GM19023 (cell line): ENCODE measurements around the gene ARRDC4.

Source experiments
- ATAC-seq: cut with Tn5 transposase; IDR thresholded peaks from one replicate; pipeline ENCODE4 v1.9.1; 2021; ENCODE audit warnings: mild to moderate bottlenecking, moderate library complexity; ENCODE audit not compliant: unreplicated experiment

The ARRDC4 gene

DNA sequence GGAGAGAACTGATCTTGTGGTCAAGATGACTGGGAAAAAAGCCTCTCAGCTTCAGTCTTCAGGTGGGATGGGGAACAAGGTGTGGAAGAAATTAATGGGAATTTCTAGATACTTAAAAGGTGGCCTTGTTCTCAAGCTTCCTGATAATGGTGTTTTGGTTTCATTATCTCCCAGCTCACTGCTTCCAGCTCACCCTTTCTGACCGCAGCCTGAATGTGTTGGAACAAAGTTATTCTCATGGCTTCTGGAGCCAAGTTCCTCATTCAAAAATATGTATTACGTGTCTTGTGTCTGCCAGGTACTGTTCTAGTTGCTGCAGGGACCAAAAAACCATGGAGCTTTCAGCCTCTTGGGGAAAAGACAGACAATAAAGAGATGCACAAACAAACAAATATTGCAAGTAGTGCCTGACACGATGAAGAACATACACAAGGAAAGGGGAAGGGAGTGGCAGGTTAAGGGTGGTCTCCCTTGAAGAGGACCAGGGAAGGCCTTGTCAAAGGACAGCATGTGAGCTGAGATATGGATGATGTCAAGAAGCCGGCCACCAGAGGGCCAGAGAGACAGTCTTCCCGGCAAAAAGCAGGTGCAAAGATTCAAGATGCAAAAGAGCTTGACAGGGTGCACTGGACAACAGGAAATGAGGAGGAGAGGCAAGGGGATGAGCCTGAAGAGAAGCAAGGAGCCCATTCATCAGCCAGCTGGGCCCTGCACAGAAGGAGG lies 35.5 kb downstream of the ARRDC4 start:
- no peak for ATAC-seq

GRCh38 chr15:97998307-97999071 lies 38.0 kb downstream of the ARRDC4 start:
- no peak for ATAC-seq

GRCh38 chr15:98000249-98001203 lies 40.0 kb downstream of the ARRDC4 start:
- ATAC-seq = no peak

GRCh38 chr15:98001663-98002194 lies 41.2 kb downstream of the ARRDC4 start:
- ATAC-seq = no peak

DNA sequence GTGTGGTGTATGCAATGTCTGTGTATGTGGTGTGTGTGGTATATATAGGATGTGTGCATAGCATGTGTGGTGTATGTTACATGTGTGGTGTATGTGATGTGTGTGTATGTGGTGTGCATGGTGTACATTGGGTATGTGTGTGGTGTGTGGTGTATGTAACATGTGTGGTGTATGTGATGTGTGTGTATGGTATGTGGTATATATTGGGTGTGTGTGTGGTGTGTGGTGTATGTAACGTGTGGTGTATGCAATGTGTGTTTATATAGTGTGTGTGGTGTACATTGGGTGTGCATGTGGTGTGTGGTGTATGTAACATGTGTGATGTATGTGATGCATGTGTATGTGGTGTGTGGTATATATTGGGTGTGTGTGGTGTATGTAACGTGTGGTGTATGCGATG lies 41.9 kb downstream of the ARRDC4 start:
- ATAC-seq = no peak

GRCh38 chr15:98002866-98003265 lies 42.4 kb downstream of the ARRDC4 start:
- ATAC-seq = no peak

DNA sequence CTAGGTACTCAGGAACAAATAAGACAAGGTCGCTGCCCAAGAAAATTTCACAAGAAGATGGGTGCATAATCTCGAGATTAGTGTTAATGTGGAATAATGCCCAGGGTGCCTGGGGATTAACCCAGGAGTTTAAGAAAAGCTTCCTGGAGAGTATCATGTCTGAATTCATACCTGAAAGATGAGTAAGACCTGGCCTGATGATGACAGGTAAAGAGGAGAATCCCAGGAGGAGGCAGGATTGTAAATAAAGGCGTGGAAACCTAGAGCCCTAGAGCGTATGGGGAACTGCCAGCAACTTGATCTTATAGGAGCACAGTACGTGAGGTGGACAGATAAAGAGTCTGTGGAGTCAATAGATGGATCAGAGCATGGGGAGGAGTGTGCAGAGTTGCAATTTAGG lies 43.0 kb downstream of the ARRDC4 start:
- ATAC-seq = no peak

- no peak for ATAC-seq
Observed at GRCh38 chr15:98003996-98004395, 43.5 kb downstream of the ARRDC4 start.

DNA sequence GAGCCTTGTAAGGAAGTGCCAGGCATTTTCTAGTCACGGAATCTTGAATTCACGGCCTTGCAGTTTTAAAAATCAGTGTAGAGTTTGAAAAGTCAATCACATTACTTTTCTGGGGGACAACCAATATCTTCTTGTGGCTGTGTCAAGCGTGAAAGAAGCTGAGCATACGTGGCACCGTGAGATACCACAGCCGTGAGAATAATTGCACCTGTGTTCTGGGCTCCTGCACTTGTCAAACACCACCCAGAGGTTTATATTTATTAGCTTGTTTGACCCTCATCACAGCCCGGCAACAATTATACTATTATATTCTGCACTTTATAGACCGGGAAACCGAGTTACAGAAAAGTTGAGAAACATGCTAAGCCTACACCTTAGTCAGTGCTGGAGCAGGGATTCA lies 45.2 kb downstream of the ARRDC4 start:
- no peak for ATAC-seq

GRCh38 chr15:98009169-98009568 lies 48.7 kb downstream of the ARRDC4 start:
- ATAC-seq = no peak

GRCh38 chr15:98009971-98010370 lies 49.5 kb downstream of the ARRDC4 start:
- ATAC-seq = no peak

DNA sequence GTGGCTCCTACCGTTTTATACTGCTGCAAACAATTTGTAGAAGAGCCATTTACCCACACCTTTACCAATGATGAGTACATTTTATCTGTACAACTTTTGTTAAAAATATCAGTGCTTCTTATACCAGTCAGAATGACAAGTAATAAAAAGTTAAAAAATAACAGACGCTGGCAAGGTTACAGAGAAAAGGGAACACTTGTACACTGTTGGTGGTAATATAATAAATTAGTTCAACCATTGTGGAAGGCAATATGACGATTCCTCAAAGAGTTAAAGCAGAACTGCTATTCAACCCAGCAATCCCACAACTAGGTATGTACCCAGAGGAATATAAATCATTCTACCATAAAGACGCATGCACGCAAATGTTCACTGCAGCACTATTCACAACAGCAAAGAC lies 51.9 kb downstream of the ARRDC4 start:
- ATAC-seq = no peak

- ATAC-seq = no peak
Observed at GRCh38 chr15:98013631-98014030, 53.1 kb downstream of the ARRDC4 start.

DNA sequence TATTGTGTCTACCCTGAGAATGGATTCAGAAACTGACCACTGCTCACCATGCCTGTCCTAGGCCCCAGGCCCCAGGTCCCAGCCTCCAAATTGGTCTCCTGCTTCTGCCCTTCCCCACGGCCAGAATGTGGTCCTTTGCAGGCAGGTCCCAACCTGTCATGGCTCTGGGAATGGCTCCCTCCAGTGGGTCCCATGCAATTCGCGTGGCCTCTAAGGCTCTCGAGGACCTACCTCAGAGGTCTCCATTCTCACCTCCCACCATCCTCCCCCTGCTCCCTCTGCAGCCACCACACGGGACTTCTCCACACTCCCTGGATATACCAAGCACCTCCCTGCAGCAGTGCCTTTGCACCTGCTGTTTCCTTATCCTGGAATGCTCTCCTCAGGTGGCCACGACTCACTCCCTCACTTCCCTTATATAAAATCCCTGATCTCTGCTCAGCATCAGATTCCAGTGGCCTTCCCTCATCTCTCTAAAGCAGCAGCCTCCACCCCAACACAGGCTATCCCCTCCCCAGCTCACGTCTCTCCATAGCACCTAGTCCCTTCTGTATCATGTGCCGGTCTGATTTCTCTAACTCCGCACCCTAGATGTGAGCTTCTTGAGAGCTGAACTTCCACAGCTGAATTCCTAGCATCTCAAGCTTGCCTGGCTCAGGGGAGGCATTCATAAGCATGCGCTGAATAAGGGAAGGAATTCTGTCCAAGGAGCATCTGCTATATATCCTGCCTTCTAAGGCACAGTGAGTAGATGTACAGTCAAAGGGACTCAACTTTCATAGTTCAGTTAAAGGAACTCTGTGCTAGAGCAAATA lies 56.9 kb downstream of the ARRDC4 start:
- no peak for ATAC-seq

DNA sequence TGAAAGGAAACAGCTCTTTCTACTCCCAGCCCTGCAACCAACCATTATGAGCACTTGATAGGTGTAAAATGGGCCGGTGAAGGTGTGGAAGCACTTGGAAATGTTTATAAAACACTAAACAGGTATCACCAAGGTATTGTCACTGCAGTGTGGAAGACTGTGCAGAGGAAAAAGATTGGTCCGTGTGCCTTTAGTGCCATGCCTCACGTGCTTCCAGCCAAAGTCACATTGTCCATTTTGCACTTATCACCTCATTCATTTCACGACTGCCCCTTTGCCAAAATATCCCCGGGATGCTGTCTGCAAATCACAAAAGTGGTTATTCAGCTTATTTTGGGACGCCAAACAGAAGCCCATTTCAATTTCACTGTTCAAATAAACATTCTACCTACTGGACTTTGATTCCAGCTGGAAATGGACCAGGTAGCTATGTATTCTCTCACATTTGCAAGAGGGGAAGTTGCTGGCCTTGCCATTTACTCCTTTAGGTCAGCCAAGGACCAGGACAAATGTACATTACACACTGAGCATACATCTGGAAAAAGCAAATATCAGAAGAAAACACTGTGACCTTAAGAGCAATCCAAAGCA lies 58.4 kb downstream of the ARRDC4 start:
- no peak for ATAC-seq
